Tibial nerve (tissue), 4 donors: ENCODE results near the gene NIM1K.

Source experiments
- CTCF ChIP-seq, 5 experiments: fragments of 200-600 bp in 3 of 5; fragments of 450-650 bp in 2 of 5; sonication (generic) in 3 of 5; IDR thresholded peaks; one replicate each; pipeline ENCODE4 v1.5.1; 2016 to 2019; ENCODE audit warnings: antibody characterized with exemption in 5 of 5, mild to moderate bottlenecking in 3 of 5, moderate library complexity in 2 of 5
- EP300 ChIP-seq, 2 donors: sonication (generic); formaldehyde crosslinking; IDR thresholded peaks; one replicate each; pipeline ENCODE4 v1.6.1; 2017; ENCODE audit warnings: antibody characterized with exemption in 2 of 2, mild to moderate bottlenecking in 1 of 2
- POLR2A ChIP-seq, 2 donors: fragments of 450-650 bp; IDR thresholded peaks; one replicate each; pipeline ENCODE4 v1.6.1; 2017; ENCODE audit warnings: antibody characterized with exemption in 2 of 2, mild to moderate bottlenecking in 2 of 2, moderate library complexity in 2 of 2

GRCh38 chr5:43273552-43273951 is 81.5 kb downstream of the NIM1K start:
- TF ChIP-seq CTCF (IDR thresholded peaks at IDR 0.05) (no peak), EP300 (IDR thresholded peaks at IDR 0.05) (no peak), POLR2A (IDR thresholded peaks at IDR 0.05) (no peak)
